Activated CD4-positive, CD25-positive, alpha-beta regulatory T cell treated with anti-CD3 and anti-CD28 coated beads, Interleukin-2, amount 50 U/mL, for 16 hours (primary cell): Measurements from ENCODE around the gene IGSF21.
"Not testable (repeated sequence)": the region's sequence is repeated elsewhere in the genome, so short reads cannot be mapped to it uniquely, and the experiment has no call there.

ENCODE experiments used
- DNase-seq: peaks from one replicate; pipeline ENCODE4 v3.0.0-alpha.2; 2020; ENCODE audit warnings: low read depth, low spot score

IGSF21 gene

GRCh38 chr1:18398791-18399530, 291.4 kb downstream of the IGSF21 start:
- no peak for DNase-seq

- DNase-seq = no peak
These were observed 292.9 kb downstream of the IGSF21 start for GRCh38 chr1:18400347-18401102.

DNA sequence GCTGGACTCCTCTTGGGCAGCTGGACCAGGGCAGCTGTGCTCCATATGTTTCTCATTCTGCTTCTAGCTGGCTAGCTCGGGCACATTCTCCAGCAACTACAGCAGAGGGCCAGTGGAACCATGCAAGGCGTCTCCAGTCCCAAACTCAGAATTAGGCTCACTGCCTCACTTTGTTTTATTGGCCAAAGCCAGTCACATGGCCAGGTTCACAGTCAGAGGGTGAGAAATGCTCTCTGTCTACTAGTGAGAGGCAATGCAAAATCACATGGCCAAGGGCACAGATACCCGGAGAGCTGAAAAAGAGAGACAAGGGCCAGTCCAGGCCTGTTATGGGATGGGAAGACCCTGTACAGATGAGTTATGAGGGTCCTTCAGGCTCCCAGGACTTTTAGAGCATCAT, 294.3 kb downstream of the IGSF21 start:
- no peak for DNase-seq

GRCh38 chr1:18404460-18404859, 296.9 kb downstream of the IGSF21 start:
- DNase-seq = no peak

GRCh38 chr1:18407166-18408045, 299.8 kb downstream of the IGSF21 start:
- DNase-seq = no peak

- DNase-seq = no peak
These were observed 301.2 kb downstream of the IGSF21 start for GRCh38 chr1:18408656-18409370.

DNA sequence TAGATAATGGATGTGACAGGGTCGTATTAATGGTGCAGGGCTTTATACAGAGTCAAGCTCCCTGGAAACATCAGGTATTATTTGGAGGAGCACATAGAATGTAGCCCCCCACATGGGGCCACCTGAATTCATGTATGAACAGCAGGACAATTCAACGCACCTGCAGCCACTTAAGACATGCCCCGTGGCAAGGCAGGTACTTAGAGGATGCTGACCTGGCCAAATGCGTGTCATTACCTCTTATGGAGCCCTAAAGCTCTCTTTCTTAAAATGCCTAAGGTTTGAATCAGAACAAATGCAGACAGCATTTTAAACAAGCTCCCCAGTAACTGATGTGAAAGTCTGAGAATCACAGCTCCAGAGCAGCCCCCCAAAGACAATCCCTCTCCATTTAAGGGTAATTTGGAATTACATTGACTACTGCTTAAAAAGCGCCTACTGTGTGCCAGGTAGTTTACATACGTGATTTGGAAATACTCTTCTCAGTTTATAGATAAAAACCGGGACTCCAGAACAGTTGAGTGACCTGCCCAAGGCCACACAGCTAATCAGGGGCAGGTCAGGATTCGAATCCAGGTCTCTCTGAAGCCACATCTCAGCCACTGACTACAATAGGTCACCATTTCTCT, 302.1 kb downstream of the IGSF21 start:
- no peak for DNase-seq

- DNase-seq = no peak
These were observed 302.8 kb downstream of the IGSF21 start for GRCh38 chr1:18410407-18410806.

DNA sequence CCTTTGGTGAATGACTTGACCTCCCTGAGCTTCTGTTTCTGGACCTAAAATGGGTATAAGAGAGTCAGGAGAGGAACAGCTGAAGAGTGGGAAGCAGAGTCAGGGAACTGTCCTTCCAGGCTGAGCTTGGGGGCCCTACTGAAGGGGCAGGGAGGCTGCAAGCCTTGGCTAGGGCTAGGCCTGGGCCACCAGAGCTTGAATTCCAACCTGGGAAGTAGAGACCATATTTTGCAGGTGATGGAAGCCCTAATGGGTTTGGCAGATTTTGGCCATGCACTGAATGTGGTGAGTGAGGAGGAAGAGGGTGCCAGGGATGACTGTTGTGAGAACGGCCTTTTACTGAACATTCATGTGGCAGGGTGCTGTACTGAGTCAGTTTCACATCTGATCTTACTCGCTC, 303.7 kb downstream of the IGSF21 start:
- no peak for DNase-seq

DNA sequence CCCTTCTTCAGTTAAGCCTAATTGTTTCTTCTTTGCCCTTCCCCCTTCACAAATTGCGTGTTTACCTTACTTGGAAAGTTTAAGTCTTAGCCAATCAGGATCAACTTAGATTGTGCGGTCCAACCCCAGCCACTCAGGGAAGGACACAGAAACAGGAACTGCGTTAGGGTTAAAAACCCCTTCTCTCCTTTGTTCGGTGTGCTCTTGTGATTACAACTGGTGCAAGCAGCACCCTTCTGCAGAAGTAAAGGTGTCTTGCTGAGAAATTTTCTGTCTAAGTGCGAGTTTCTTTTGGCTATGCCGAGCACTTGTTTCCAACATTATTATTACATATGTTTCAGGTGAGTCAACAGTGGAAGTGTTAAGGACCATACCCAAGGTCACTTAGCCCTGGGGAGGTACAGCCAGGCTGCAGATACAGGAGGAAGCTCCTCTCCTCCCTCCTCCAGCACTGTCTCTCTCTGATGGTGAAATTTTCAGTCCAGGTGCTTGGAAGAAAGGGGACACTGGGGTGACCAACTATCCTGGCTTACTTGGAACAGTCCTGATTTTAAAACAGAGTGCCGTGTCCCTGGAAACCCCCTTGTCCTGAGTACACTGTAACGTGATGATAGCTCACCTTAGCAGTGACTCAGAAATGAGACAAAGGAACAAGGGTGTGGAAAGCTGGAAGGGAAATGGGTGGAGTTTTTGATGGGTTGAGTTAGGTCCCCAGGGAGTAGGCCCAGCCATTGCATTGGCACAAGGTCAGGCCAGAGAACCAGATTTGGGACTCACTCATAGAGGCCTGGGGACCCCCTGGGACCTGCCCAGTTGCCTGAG, 304.4 kb downstream of the IGSF21 start:
- DNase-seq = no peak

DNA sequence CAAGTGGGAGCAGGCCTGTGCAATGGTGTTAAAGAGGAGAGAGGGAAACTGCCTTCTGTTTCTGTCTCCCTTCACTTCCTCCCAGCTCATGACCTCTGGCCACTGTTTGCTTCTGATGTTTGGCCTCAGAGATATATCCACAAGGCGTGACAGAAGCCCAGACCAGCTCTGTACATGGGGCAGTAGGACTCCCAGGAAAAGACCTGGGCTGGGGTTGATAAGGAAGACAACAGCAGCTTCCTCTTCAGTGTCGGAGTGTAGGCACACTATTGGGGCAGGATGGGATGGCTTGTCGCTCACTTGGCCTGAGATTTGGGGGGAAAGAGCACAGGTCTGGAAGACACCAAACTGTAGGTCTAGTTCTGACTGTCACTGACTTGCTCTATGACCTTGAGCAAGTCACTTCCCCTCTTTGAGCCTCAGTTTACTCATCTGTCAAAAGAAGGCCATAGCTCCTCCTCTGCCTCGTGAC, 305.3 kb downstream of the IGSF21 start:
- DNase-seq = no peak

DNA sequence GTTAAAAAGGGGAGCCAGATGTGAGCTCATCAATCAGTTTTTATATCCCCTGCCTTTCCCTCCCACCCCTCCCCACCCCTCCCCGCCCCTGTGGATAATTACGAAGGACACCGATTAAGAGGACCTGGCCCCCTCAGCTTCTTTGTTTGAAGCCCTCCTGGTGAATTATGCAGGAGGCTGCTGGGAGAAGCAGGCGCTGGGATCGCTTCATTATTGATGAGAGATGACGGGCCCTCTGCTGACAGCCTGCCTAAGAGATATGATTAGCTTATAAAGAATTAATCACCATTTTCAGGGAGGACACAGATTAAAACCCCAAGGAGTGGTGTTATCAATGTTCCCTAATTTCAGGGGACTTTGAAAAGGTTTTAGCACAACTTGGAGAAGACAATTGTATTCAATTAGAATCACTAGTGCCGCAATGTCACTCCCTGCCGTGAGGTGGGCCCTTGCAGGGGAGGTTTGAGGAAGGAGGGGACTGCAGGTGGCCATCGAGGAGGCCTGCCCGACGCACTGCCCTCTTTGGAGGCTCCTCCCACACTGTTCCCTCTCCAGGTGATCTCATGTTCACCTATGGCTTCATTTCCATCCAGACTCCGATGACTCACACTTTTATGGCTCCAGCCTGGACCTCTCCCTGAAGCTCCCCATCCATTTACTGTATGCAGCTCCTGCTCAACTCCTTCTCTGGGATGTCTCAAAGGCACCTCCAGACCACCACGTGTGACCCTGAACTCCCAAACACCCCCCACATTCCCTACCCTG, 306.1 kb downstream of the IGSF21 start:
- DNase-seq = no peak

GRCh38 chr1:18414321-18414720, 306.7 kb downstream of the IGSF21 start:
- DNase-seq = no peak

DNA sequence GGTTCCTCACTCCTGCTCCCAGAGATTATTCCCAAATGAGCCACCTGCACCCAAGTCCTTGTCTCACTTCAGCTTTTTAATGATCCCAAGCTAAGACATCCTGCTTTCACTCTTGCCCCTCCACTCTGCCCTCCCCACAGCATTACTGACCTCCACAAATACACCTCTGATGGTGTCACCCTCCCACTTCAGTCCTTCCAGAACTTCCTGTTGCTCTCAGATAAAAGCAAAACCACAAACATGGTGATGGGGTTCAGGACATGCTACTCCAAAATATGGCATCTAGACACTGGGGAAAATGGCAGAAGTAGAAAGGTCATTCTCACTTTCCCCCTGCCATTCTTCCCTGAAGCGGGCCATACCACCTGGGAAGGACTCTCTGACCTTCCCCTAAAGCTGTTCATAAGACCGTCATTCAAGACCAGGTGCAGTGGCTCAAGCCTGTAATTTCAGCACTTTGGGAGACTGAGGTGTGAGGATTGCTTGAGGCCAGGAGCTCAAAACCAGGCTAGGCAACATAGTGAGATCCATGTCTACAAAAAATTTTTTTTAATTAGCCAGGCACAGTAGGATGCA, 307.4 kb downstream of the IGSF21 start:
- DNase-seq = no peak

GRCh38 chr1:18415448-18416027, 307.9 kb downstream of the IGSF21 start:
- no peak for DNase-seq

DNA sequence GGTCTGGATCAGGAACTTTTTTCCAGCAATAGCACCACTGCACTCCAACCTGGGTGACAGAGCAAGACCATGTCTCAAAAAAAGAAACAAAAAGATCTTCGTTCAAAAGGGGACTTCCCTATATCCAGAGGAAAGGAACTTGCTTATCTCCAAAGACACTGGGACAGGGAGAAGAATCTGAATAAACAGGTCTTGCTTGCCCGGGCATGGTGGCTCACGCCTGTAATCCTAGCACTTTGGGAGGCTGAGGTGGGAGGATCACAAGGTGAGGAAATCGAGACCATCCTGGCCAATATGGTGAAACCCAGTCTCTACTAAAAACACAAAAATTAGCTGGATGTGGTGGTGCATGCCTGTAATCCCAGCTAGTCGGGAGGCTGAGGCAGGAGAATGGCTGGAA, 308.5 kb downstream of the IGSF21 start:
- not testable (repeated sequence) for DNase-seq

GRCh38 chr1:18417316-18418269, 310.0 kb downstream of the IGSF21 start:
- DNase-seq = no peak
